H9 (cell line): ENCODE data around the gene TPBG. TPM values are rescaled to one million over a fixed set of nuclear protein-coding genes. Genes with fewer than 3 reads are reported as not detected.

ENCODE experiments used
- DNase-seq: peaks from one replicate; pipeline ENCODE4 v3.0.0-alpha.2; 2017
- H2AFZ ChIP-seq: one replicate; pipeline ENCODE4 v1.6.1; 2013; ENCODE audit warnings: mild to moderate bottlenecking, low read length, control low read depth, moderate library complexity
- H2AK5ac ChIP-seq: 2 replicates; pipeline ENCODE4 v1.6.1; 2013; ENCODE audit warnings: low read length, control low read depth, mixed read lengths; ENCODE audit not compliant: insufficient read length
- H2BK120ac ChIP-seq: one replicate; pipeline ENCODE4 v1.6.1; 2013; ENCODE audit warnings: low read depth, mild to moderate bottlenecking, low read length, control low read depth, inconsistent platforms; ENCODE audit not compliant: poor library complexity, severe bottlenecking
- H2BK12ac ChIP-seq: 2 replicates; pipeline ENCODE4 v1.6.1; 2013; ENCODE audit warnings: low read length, control low read depth, mixed read lengths, low read depth; ENCODE audit not compliant: insufficient read length
- H2BK15ac ChIP-seq: 2 replicates; pipeline ENCODE4 v1.6.1; 2013; ENCODE audit warnings: low read depth, low read length, control low read depth
- H2BK20ac ChIP-seq: one replicate; pipeline ENCODE4 v1.6.1; 2013; ENCODE audit warnings: low read depth, mild to moderate bottlenecking, low read length, control low read depth, inconsistent platforms; ENCODE audit not compliant: poor library complexity, severe bottlenecking
- H2BK5ac ChIP-seq: 2 replicates; pipeline ENCODE4 v1.6.1; 2013; ENCODE audit warnings: low read length, control low read depth, mixed read lengths; ENCODE audit not compliant: insufficient read length
- H3K14ac ChIP-seq: 2 replicates; pipeline ENCODE4 v1.6.1; 2013; ENCODE audit warnings: low read length, control low read depth; ENCODE audit not compliant: insufficient read depth
- H3K18ac ChIP-seq: 2 replicates; pipeline ENCODE4 v1.6.1; 2013; ENCODE audit warnings: low read depth, mild to moderate bottlenecking, mixed read lengths, low read length, control low read depth; ENCODE audit not compliant: insufficient read length
- H3K23ac ChIP-seq: 2 replicates; pipeline ENCODE4 v1.6.1; 2013; ENCODE audit warnings: low read length, control low read depth, mixed read lengths, low read depth; ENCODE audit not compliant: insufficient read length
- H3K23me2 ChIP-seq: 2 replicates; pipeline ENCODE4 v1.6.1; 2013; ENCODE audit warnings: low read depth, mild to moderate bottlenecking, mixed read lengths, low read length, control low read depth; ENCODE audit not compliant: insufficient read length, poor library complexity, severe bottlenecking
- H3K27ac ChIP-seq: 2 replicates; pipeline ENCODE4 v1.5.1; 2013; ENCODE audit warnings: low read length, control low read depth, mixed read lengths, low read depth; ENCODE audit not compliant: insufficient read length
- H3K27me3 ChIP-seq: 2 replicates; pipeline ENCODE4 v1.6.1; 2013; ENCODE audit warnings: low read length, control low read depth, inconsistent platforms; ENCODE audit not compliant: insufficient read depth
- H3K4ac ChIP-seq: 2 replicates; pipeline ENCODE4 v1.6.1; 2013; ENCODE audit warnings: low read depth, mild to moderate bottlenecking, control low read depth, inconsistent platforms, low read length, moderate library complexity
- H3K4me1 ChIP-seq: 2 replicates; pipeline ENCODE4 v1.6.1; 2013; ENCODE audit warnings: low read length, control low read depth, inconsistent platforms; ENCODE audit not compliant: insufficient read depth
- H3K4me2 ChIP-seq: 2 replicates; pipeline ENCODE4 v1.6.1; 2013; ENCODE audit warnings: low read length, control low read depth, mixed read lengths; ENCODE audit not compliant: insufficient read length, insufficient read depth
- H3K56ac ChIP-seq: 2 replicates; pipeline ENCODE4 v1.6.1; 2013; ENCODE audit warnings: low read depth, mild to moderate bottlenecking, mixed read lengths, low read length, control low read depth; ENCODE audit not compliant: insufficient read length
- H3K79me1 ChIP-seq: 2 replicates; pipeline ENCODE4 v1.6.1; 2013; ENCODE audit warnings: low read depth, mild to moderate bottlenecking, moderate library complexity, low read length, control low read depth, inconsistent platforms; ENCODE audit not compliant: insufficient read depth, poor library complexity, severe bottlenecking
- H3K79me2 ChIP-seq: 2 replicates; pipeline ENCODE4 v1.6.1; 2013; ENCODE audit warnings: low read length, control low read depth, inconsistent platforms; ENCODE audit not compliant: insufficient read depth
- H3K9ac ChIP-seq: 2 replicates; pipeline ENCODE4 v1.6.1; 2013; ENCODE audit warnings: low read length, control low read depth, mixed read lengths; ENCODE audit not compliant: insufficient read length; ENCODE audit errors: extremely low read depth
- H3K9me3 ChIP-seq: one replicate; pipeline ENCODE4 v1.6.1; 2013; ENCODE audit warnings: low read depth, low read length, inconsistent platforms; ENCODE audit not compliant: control insufficient read depth
- H3T11ph ChIP-seq: one replicate; pipeline ENCODE4 v1.6.1; 2013; ENCODE audit warnings: mild to moderate bottlenecking, low read length, control low read depth, inconsistent platforms
- H4K20me1 ChIP-seq: one replicate; pipeline ENCODE4 v1.6.1; 2013; ENCODE audit not compliant: control insufficient read depth, insufficient read length, insufficient read depth
- H4K5ac ChIP-seq: 2 replicates; pipeline ENCODE4 v1.6.1; 2013; ENCODE audit warnings: low read depth, mild to moderate bottlenecking, mixed read lengths, low read length, control low read depth; ENCODE audit not compliant: insufficient read length
- H4K8ac ChIP-seq: replicated peaks from 2 replicates; pipeline ENCODE4 v1.6.1; 2013; ENCODE audit warnings: low read length, control low read depth, mixed read lengths, low read depth; ENCODE audit not compliant: insufficient read length
- H4K91ac ChIP-seq: 2 replicates; pipeline ENCODE4 v1.6.1; 2013; ENCODE audit warnings: low read depth, mild to moderate bottlenecking, moderate library complexity, mixed read lengths, low read length, control low read depth; ENCODE audit not compliant: insufficient read length
- H3K27ac Mint-ChIP-seq, 3 experiments: 2 replicates in 2 of 3; 3 replicates in 1 of 3; pipeline ENCODE4 v1.8.0; 2020 to 2021; ENCODE audit warnings: mixed read lengths in 3 of 3, mild to moderate bottlenecking in 1 of 3, moderate library complexity in 1 of 3
- H3K27me3 Mint-ChIP-seq: 2 replicates; pipeline ENCODE4 v1.8.0; 2021; ENCODE audit warnings: low read depth, mild to moderate bottlenecking, moderate library complexity, mixed read lengths
- H3K36me3 Mint-ChIP-seq, 3 experiments: 2 replicates in 2 of 3; 3 replicates in 1 of 3; pipeline ENCODE4 v1.8.0; 2020 to 2021; ENCODE audit warnings: low read depth in 3 of 3, mixed read lengths in 3 of 3; ENCODE audit not compliant: insufficient read depth in 1 of 3
- H3K4me1 Mint-ChIP-seq, 2 experiments: 2 replicates each; pipeline ENCODE4 v1.8.0; 2020; ENCODE audit warnings: mixed read lengths in 2 of 2
- H3K4me3 Mint-ChIP-seq, 2 experiments: 2 replicates in 1 of 2; 3 replicates in 1 of 2; pipeline ENCODE4 v1.8.0; 2020 to 2021; ENCODE audit warnings: mild to moderate bottlenecking in 2 of 2, mixed read lengths in 2 of 2, moderate library complexity in 1 of 2
- H3K9me3 Mint-ChIP-seq, 2 experiments: 2 replicates in 1 of 2; 3 replicates in 1 of 2; pipeline ENCODE4 v1.8.0; 2020; ENCODE audit warnings: mild to moderate bottlenecking in 2 of 2, mixed read lengths in 2 of 2, moderate library complexity in 1 of 2
- CTCF ChIP-seq: fragments of 200-600 bp; sonication (generic); conservative IDR thresholded peaks from 3 replicates; pipeline ENCODE4 v1.8.0; 2021; ENCODE audit warnings: antibody characterized with exemption, mild to moderate bottlenecking
- WGBS: extraction: QIAGEN DNeasy Blood & Tissue Kit; methylation state at CpG from one replicate; pipeline ENCODE4 v1.1.7; 2013; ENCODE audit warnings: missing lambda C conversion rate, low lambda C conversion rate, mixed read lengths; ENCODE audit not compliant: insufficient read length; ENCODE audit errors: extremely low coverage; 5-methylcytosine and 5-hydroxymethylcytosine counted together
- total RNA-seq: library from RNA; stranded (reverse); gene quantifications from 2 replicates; pipeline ENCODE4 v1.2.1, GENCODE V29; 2021

TPBG gene
- total RNA-seq, 1 experiment from 2014 or later = 19.0 TPM

- no peaks in the 10 kb centered on the region for H3K9me3 ChIP-seq
- Mint-ChIP-seq H3K36me3 (no peaks in the 10 kb centered on the region), H3K9me3 (no peaks in the 10 kb centered on the region), H3K27me3 (no peaks in the 10 kb centered on the region), H3K4me1 (peaks cover 3 to 6% of the 10 kb centered on the region in 2 experiments; a peak in 2 of 4 replicates), H3K27ac (peak overlapping the region in 1 of 3 experiments; percentile 37; a peak in 2 of 7 replicates), H3K4me3 (no peak overlapping the region)
- no peak overlapping the region for H3K23ac ChIP-seq
- H4K20me1 ChIP-seq = no peaks in the 10 kb centered on the region
- no peak overlapping the region for H3K4ac ChIP-seq
- H2AFZ ChIP-seq = no peak overlapping the region
- no peak for DNase-seq
- H3K56ac ChIP-seq = no peak overlapping the region
- H3K4me2 ChIP-seq = no peak overlapping the region
- H3K27ac ChIP-seq = no peak overlapping the region
- no peak overlapping the region for H4K8ac ChIP-seq
- no peaks in the 10 kb centered on the region for H3K4me1 ChIP-seq
- H3K23me2 ChIP-seq = no peaks in the 10 kb centered on the region
- no peaks in the 10 kb centered on the region for H3K27me3 ChIP-seq
- no peak overlapping the region for H2BK15ac ChIP-seq
- H2BK5ac ChIP-seq = no peak overlapping the region
- no peaks in the 10 kb centered on the region for H3K79me1 ChIP-seq
- H2BK120ac ChIP-seq = no peak overlapping the region
- H4K5ac ChIP-seq = no peak overlapping the region
- no peak overlapping the region for H3K14ac ChIP-seq
- H3K18ac ChIP-seq = no peak overlapping the region
- TF ChIP-seq CTCF = no peak
- H3K79me2 ChIP-seq = no peaks in the 10 kb centered on the region
- no CpG with 5 or more reads among the region's 4 CpGs for WGBS
- H3K9ac ChIP-seq = no peak overlapping the region
- no peak overlapping the region for H2BK12ac ChIP-seq
- no peak overlapping the region for H3T11ph ChIP-seq
- H2AK5ac ChIP-seq = no peak overlapping the region
- H4K91ac ChIP-seq = no peak overlapping the region
- H2BK20ac ChIP-seq = no peak overlapping the region
These were observed 33.9 kb upstream of the TPBG start for GRCh38 chr6:82329766-82330165.
